ENCODE results near the gene PIAS1.
"Not testable (repeated sequence)": the region's sequence is repeated elsewhere in the genome, so short reads cannot be mapped to it uniquely, and the experiment has no call there.

PIAS1 gene

GRCh38 chr15:68057034-68057433 is 2.9 kb downstream of the PIAS1 start:
- H3K4me3 ChIP-seq (ENCODE audit: low read depth, low read length): no peak overlapping the region
- no peaks in the 10 kb centered on the region for H3K27me3 ChIP-seq
- no peaks in the 10 kb centered on the region; the same call in 1 of the 2 replicates for H3K4me1 ChIP-seq
- H3K9me3 ChIP-seq: no peaks in the 10 kb centered on the region
- TF ChIP-seq, protein P1, sequence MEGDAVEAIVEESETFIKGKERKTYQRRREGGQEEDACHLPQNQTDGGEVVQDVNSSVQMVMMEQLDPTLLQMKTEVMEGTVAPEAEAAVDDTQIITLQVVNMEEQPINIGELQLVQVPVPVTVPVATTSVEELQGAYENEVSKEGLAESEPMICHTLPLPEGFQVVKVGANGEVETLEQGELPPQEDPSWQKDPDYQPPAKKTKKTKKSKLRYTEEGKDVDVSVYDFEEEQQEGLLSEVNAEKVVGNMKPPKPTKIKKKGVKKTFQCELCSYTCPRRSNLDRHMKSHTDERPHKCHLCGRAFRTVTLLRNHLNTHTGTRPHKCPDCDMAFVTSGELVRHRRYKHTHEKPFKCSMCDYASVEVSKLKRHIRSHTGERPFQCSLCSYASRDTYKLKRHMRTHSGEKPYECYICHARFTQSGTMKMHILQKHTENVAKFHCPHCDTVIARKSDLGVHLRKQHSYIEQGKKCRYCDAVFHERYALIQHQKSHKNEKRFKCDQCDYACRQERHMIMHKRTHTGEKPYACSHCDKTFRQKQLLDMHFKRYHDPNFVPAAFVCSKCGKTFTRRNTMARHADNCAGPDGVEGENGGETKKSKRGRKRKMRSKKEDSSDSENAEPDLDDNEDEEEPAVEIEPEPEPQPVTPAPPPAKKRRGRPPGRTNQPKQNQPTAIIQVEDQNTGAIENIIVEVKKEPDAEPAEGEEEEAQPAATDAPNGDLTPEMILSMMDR (IDR thresholded peaks at IDR 0.05; ENCODE audit: low read depth, low read length): no peak
- no peaks in the 10 kb centered on the region for H3K36me3 ChIP-seq
- DNase-seq: no peak

DNA sequence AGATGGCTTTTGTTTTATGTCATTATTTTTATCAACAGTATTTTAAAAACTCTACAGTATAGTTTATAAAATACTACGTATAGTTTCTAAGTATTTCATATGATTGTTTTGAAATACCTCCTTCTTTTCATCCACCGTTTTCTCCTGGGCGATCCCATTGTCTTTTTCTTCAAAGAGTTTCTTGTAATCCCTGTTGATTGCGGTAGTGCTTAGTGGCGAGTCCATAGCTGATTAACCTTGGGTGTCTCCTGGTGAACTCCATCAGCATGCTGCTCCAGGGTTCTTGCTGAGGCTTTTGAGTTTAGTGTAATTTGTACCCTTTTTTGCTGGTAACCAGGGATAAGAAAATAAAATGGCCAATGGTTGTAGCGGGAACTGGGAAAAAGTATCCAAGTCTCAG is 3.6 kb downstream of the PIAS1 start:
- Histone ChIP-seq H3K4me1 (no peaks in the 10 kb centered on the region; the same call in 1 of the 2 replicates), H3K36me3 (no peaks in the 10 kb centered on the region), H3K4me3 (ENCODE audit: low read depth, low read length) (no peak overlapping the region), H3K27me3 (no peaks in the 10 kb centered on the region), H3K9me3 (no peaks in the 10 kb centered on the region)
- DNase-seq: no peak
- TF ChIP-seq, protein P1 (IDR thresholded peaks at IDR 0.05; ENCODE audit: low read depth, low read length): no peak

GRCh38 chr15:68058970-68059369 is 4.9 kb downstream of the PIAS1 start:
- H3K4me3 ChIP-seq (ENCODE audit: low read depth, low read length); H3K9me3 ChIP-seq; DNase-seq; H3K27me3 ChIP-seq; H3K36me3 ChIP-seq; H3K4me1 ChIP-seq: not testable (repeated sequence)

DNA sequence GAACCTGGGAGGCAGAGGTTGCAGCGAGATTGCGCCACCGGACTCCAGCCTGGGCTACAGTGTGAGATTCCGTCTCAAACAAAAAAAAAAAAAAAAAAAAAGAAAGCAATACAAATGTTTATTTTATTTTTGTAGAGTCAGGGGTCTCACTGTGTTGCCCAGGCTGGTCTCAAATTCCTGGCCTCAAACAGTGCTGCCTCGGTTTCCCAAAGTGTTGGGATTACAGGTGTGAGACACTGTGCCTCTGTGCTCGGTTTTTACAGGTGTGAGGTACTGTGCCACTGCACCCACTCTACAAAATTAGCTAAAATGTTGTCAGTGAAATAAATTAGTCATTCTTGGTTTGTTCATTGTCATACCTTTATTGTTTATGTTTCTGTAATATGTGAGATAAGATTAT is 5.5 kb downstream of the PIAS1 start:
- DNase-seq: no peak
- Histone ChIP-seq H3K36me3 (no peaks in the 10 kb centered on the region), H3K4me3 (ENCODE audit: low read depth, low read length) (no peak overlapping the region), H3K9me3 (no peaks in the 10 kb centered on the region), H3K27me3 (no peaks in the 10 kb centered on the region), H3K4me1 (no peaks in the 10 kb centered on the region; the same call in 1 of the 2 replicates)
- TF ChIP-seq, protein P1 (IDR thresholded peaks at IDR 0.05; ENCODE audit: low read depth, low read length): no peak

DNA sequence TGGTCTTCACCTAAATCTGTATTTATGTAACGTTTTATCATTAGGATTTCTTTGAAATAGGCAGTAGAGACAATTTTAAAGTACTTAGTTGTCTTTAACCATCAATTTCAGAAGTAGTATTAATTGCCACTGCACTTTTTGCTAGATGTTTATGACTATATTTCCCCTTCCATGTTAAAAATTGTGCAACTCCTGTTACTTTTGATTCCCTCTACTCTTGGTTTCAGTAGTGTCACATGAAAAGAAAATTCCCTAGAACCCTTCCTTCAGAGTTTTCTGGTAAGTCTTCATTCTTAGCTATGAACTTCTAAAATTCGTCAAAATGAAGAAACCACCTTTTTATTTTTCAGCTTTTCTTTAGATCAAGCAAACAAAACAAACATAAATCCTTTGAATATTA is 7.1 kb downstream of the PIAS1 start:
- Histone ChIP-seq H3K4me3 (ENCODE audit: low read depth, low read length) (no peak overlapping the region), H3K4me1 (no peaks in the 10 kb centered on the region; the same call in 1 of the 2 replicates), H3K9me3 (no peaks in the 10 kb centered on the region), H3K36me3 (no peaks in the 10 kb centered on the region), H3K27me3 (no peaks in the 10 kb centered on the region)
- TF ChIP-seq, protein P1 (IDR thresholded peaks at IDR 0.05; ENCODE audit: low read depth, low read length): no peak
- DNase-seq: no peak

GRCh38 chr15:68061602-68062001 is 7.5 kb downstream of the PIAS1 start:
- no peaks in the 10 kb centered on the region for H3K27me3 ChIP-seq
- TF ChIP-seq, protein P1 (IDR thresholded peaks at IDR 0.05; ENCODE audit: low read depth, low read length): no peak
- DNase-seq: no peak
- H3K36me3 ChIP-seq: no peaks in the 10 kb centered on the region
- no peaks in the 10 kb centered on the region; the same call in 1 of the 2 replicates for H3K4me1 ChIP-seq
- no peaks in the 10 kb centered on the region for H3K9me3 ChIP-seq
- H3K4me3 ChIP-seq (ENCODE audit: low read depth, low read length): no peak overlapping the region

GRCh38 chr15:68062214-68062613 is 8.1 kb downstream of the PIAS1 start:
- no peak overlapping the region for H3K4me3 ChIP-seq (ENCODE audit: low read depth, low read length)
- H3K4me1 ChIP-seq: no peaks in the 10 kb centered on the region; the same call in 1 of the 2 replicates
- TF ChIP-seq, protein P1 (IDR thresholded peaks at IDR 0.05; ENCODE audit: low read depth, low read length): no peak
- H3K27me3 ChIP-seq: no peaks in the 10 kb centered on the region
- DNase-seq: no peak
- no peaks in the 10 kb centered on the region for H3K36me3 ChIP-seq
- H3K9me3 ChIP-seq: no peaks in the 10 kb centered on the region
